ENCODE measurements around the gene PPP1CA.

The PPP1CA gene

GRCh38 chr11:67366546-67366945, 35.1 kb downstream of the PPP1CA start:
- no peaks in the 10 kb centered on the region for H3K27me3 ChIP-seq
- no peaks in the 10 kb centered on the region for H3K9me3 ChIP-seq
- H3K27ac ChIP-seq, result no peak overlapping the region
- TF ChIP-seq, protein P1, sequence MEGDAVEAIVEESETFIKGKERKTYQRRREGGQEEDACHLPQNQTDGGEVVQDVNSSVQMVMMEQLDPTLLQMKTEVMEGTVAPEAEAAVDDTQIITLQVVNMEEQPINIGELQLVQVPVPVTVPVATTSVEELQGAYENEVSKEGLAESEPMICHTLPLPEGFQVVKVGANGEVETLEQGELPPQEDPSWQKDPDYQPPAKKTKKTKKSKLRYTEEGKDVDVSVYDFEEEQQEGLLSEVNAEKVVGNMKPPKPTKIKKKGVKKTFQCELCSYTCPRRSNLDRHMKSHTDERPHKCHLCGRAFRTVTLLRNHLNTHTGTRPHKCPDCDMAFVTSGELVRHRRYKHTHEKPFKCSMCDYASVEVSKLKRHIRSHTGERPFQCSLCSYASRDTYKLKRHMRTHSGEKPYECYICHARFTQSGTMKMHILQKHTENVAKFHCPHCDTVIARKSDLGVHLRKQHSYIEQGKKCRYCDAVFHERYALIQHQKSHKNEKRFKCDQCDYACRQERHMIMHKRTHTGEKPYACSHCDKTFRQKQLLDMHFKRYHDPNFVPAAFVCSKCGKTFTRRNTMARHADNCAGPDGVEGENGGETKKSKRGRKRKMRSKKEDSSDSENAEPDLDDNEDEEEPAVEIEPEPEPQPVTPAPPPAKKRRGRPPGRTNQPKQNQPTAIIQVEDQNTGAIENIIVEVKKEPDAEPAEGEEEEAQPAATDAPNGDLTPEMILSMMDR (IDR thresholded peaks at IDR 0.05), result no peak
- no peak overlapping the region for H3K4me3 ChIP-seq (ENCODE audit: low read depth in 1 of 2, low read length in 1 of 2)
- H3K36me3 ChIP-seq, result no peaks in the 10 kb centered on the region
- peaks cover 28 to 36% of the 10 kb centered on the region in 2 experiments for H3K4me1 ChIP-seq (ENCODE audit: control insufficient read depth in 1 of 2, insufficient read depth in 1 of 2, low read depth in 1 of 2, low read length in 1 of 2)

GRCh38 chr11:67365736-67366444, 35.8 kb downstream of the PPP1CA start:
- TF ChIP-seq, protein P1 (IDR thresholded peaks at IDR 0.05), result no peak
- H3K4me3 ChIP-seq (ENCODE audit: low read depth in 1 of 2, low read length in 1 of 2), result no peak overlapping the region
- H3K27ac ChIP-seq, result no peak overlapping the region
- H3K27me3 ChIP-seq, result no peaks in the 10 kb centered on the region
- H3K36me3 ChIP-seq, result no peaks in the 10 kb centered on the region
- peaks cover 22 to 29% of the 10 kb centered on the region in 2 experiments for H3K4me1 ChIP-seq (ENCODE audit: control insufficient read depth in 1 of 2, insufficient read depth in 1 of 2, low read depth in 1 of 2, low read length in 1 of 2)
- no peaks in the 10 kb centered on the region for H3K9me3 ChIP-seq

DNA sequence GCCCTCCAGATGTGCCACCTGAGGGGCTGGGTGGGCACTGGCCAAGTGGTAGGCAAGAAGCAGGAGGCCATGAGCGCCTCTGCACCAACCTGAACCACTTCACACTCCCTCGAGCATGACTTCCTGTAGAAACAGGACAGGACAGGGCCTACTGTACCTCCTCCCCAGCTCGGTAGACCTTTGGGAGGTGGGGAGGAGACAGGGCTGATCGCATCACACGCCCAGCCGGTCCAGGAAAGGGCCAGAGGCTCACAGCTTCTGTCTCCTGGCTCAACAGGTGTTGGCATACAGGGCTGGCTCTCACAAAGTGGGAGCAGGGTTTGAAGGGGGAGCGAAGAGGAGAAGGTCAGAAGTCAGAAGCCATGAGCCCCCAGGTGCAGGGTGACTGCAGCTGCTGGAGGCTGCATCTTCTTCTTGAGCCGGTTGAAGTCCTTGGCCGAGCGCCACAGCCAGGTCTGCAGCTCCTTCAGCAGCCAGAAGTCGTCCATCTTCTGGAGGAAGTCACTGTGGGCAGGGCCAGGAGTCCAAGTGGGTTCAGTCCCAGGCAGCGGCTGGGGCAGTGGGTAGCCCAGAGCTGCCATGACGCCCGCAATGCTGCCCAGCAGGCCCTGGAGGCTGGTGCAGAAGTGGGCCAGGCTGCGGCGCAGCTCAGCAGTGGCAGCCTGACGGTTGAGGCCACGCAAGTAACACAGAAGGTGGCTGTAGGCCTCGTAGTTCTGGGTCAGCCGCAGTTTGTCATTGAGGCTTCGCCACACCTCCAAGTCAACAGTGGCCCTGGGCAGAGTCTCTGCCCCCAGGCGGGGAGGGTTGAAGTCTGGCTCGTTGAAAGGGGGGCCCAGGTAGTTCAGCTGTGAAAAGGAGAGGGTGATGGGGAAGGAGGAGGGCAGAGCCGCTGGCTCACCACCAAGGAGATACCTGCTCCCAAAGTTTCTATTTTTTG, 36.6 kb downstream of the PPP1CA start:
- Histone ChIP-seq H3K4me1 (ENCODE audit: control insufficient read depth in 1 of 2, insufficient read depth in 1 of 2, low read depth in 1 of 2, low read length in 1 of 2) (peaks cover 14 to 21% of the 10 kb centered on the region in 2 experiments), H3K27me3 (no peaks in the 10 kb centered on the region), H3K9me3 (no peaks in the 10 kb centered on the region), H3K27ac (no peak overlapping the region), H3K4me3 (ENCODE audit: low read depth in 1 of 2, low read length in 1 of 2) (no peak overlapping the region), H3K36me3 (no peaks in the 10 kb centered on the region)
- TF ChIP-seq, protein P1 (IDR thresholded peaks at IDR 0.05), result no peak

- no peaks in the 10 kb centered on the region for H3K27me3 ChIP-seq
- H3K9me3 ChIP-seq, result no peaks in the 10 kb centered on the region
- TF ChIP-seq, protein P1 (IDR thresholded peaks at IDR 0.05), result no peak
- H3K27ac ChIP-seq, result no peak overlapping the region
- H3K4me1 ChIP-seq (ENCODE audit: control insufficient read depth in 1 of 2, insufficient read depth in 1 of 2, low read depth in 1 of 2, low read length in 1 of 2), result peaks cover 8 to 16% of the 10 kb centered on the region in 2 experiments
- H3K36me3 ChIP-seq, result no peaks in the 10 kb centered on the region
- H3K4me3 ChIP-seq (ENCODE audit: low read depth in 1 of 2, low read length in 1 of 2), result no peak overlapping the region
These were observed 37.5 kb downstream of the PPP1CA start for GRCh38 chr11:67364169-67364568.

DNA sequence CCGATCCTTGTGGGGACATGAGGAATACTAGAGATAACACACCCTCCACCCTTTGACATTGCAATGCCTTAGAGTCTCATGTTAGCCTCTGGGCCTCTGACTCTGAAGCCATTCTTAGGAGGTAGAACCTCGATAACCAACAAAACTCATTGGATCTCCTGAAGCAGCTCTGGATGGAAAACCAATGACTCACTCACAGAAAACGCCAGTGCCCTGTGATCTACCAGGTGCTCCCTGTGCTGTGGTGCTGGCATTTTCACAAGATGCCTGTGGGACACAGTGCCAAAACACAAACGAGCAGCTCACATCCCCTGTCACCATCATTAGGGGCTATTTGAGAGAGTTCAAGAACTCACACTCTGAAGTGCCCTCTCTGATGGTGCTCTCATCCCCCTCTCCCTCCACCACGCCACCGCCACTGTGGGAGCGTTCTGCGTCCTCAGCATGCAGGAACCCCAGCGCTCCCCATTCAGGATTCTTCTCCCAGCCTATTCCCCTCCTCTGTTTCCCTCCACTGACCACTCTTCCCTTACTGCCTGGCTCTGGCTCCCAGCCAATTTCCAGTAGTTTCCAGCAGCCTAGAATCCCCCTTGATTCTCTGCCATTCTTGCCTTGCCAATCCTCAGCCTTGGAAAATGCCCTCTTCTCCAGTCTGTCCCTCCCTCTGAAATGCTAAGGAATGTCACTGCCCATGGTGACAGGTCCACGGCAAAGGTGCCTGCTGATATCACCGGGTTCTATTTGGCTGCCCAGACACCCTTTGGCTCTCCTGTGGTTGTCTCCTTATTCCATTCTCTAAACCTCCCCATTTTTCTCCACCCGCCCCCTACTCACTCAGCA, 43.6 kb downstream of the PPP1CA start:
- Histone ChIP-seq H3K9me3 (no peaks in the 10 kb centered on the region), H3K4me1 (ENCODE audit: control insufficient read depth in 1 of 2, insufficient read depth in 1 of 2, low read depth in 1 of 2, low read length in 1 of 2) (peaks cover 49 to 55% of the 10 kb centered on the region in 2 experiments), H3K36me3 (no peaks in the 10 kb centered on the region), H3K27ac (peak overlapping the region; percentile 100), H3K27me3 (no peaks in the 10 kb centered on the region), H3K4me3 (ENCODE audit: low read depth in 1 of 2, low read length in 1 of 2) (peak overlapping the region in 1 of 2 experiments; percentile 45)
- TF ChIP-seq, protein P1 (IDR thresholded peaks at IDR 0.05), result no peak
